HepG2 (cell line): ENCODE measurements around the gene AK3. TPM values are rescaled to one million over a fixed set of nuclear protein-coding genes. Genes with fewer than 3 reads are reported as not detected.

Source experiments
- DMAP1 ChIP-seq: IDR thresholded peaks from 2 replicates; pipeline ENCODE4 v1.6.1; 2016
- ELF4 ChIP-seq: sonication (generic); formaldehyde crosslinking; IDR thresholded peaks from 2 replicates; pipeline ENCODE4 v1.5.0; 2020; ENCODE audit warnings: missing genetic modification reagents, mild to moderate bottlenecking, moderate library complexity, borderline replicate concordance
- KLF16 ChIP-seq, 2 experiments: sonication (generic) in 1 of 2; formaldehyde crosslinking in 1 of 2; IDR thresholded peaks; 2 replicates each; pipeline versions ENCODE4 v1.6.1 to v1.8.0; 2016 to 2023; ENCODE audit warnings: missing genetic modification reagents in 2 of 2, missing compliant biosample characterization in 1 of 2
- MAZ ChIP-seq, 2 experiments: sonication (generic) in 1 of 2; formaldehyde crosslinking in 1 of 2; IDR thresholded peaks; 2 replicates each; pipeline versions ENCODE4 v1.5.0 to v1.6.1; 2012 to 2020; ENCODE audit warnings: low read depth in 2 of 2, mild to moderate bottlenecking in 2 of 2, borderline replicate concordance in 1 of 2, improper control_type of control experiment in 1 of 2, low read length in 1 of 2, missing genetic modification reagents in 1 of 2, moderate library complexity in 1 of 2
- RBM39 ChIP-seq: fragments of 200-400 bp; formaldehyde crosslinking; IDR thresholded peaks from one replicate; pipeline ENCODE4 v1.6.1; 2018; ENCODE audit warnings: antibody characterized with exemption, mild to moderate bottlenecking, low read depth, low read length; ENCODE audit not compliant: poor library complexity, severe bottlenecking
- ZFP1 ChIP-seq: IDR thresholded peaks from 2 replicates; pipeline ENCODE4 v1.6.1; 2016
- ZNF121 ChIP-seq: sonication (generic); formaldehyde crosslinking; IDR thresholded peaks from 2 replicates; pipeline ENCODE4 v1.5.0; 2020; ENCODE audit warnings: mild to moderate bottlenecking, missing genetic modification reagents
- ZNF3 ChIP-seq: IDR thresholded peaks from 2 replicates; pipeline ENCODE4 v1.7.0; 2017; ENCODE audit warnings: inconsistent platforms
- ZNF383 ChIP-seq: sonication (generic); formaldehyde crosslinking; IDR thresholded peaks from 2 replicates; pipeline ENCODE4 v1.4.0; 2020; ENCODE audit warnings: missing genetic modification reagents, mild to moderate bottlenecking, borderline replicate concordance
- ZNF446 ChIP-seq: sonication (generic); formaldehyde crosslinking; IDR thresholded peaks from 2 replicates; pipeline ENCODE4 v1.5.0; 2020; ENCODE audit warnings: mild to moderate bottlenecking, missing genetic modification reagents
- ZNF841 ChIP-seq: sonication (generic); formaldehyde crosslinking; IDR thresholded peaks from 2 replicates; pipeline ENCODE4 v1.8.1; 2023; ENCODE audit warnings: missing genetic modification reagents, borderline replicate concordance
- polyA plus RNA-seq, 8 experiments: library from polyadenylated mRNA; depleted of rRNA in 3 of 8; stranded (reverse) in 7 of 8; unstranded in 1 of 8; fragments of >200 nt; fragmentation: Illumina TruSeq in 4 of 8; extraction: Trizol in 4 of 8; gene quantifications; 2 replicates each; pipeline versions ENCODE4 v1.2.1 to v1.2.3, GENCODE V29; 2011 to 2016; ENCODE audit warnings: low read depth in 4 of 8, missing spikeins in 1 of 8, mixed read lengths in 1 of 8; ENCODE audit not compliant: insufficient read depth in 1 of 8
- total RNA-seq, 5 experiments: library from RNA; depleted of rRNA; stranded (reverse); fragments of >200 nt; fragmentation: Illumina TruSeq; extraction: Trizol; gene quantifications; 2 replicates each; pipeline ENCODE4 v1.2.3, GENCODE V29; 2016; ENCODE audit warnings: low read depth in 1 of 5
- TF ChIP-seq, protein P1 (sequence below): fragments of 450-650 bp; IDR thresholded peaks from 2 replicates; pipeline ENCODE4 v1.6.1; 2017
- TF ChIP-seq, protein P2 (sequence below): sonication (generic); formaldehyde crosslinking; IDR thresholded peaks from 2 replicates; pipeline ENCODE4 v1.5.0; 2020; ENCODE audit warnings: mild to moderate bottlenecking, missing genetic modification reagents
- TF ChIP-seq, protein P3 (sequence below): sonication (generic); formaldehyde crosslinking; IDR thresholded peaks from 2 replicates; pipeline ENCODE4 v1.4.0; 2020; ENCODE audit warnings: missing genetic modification reagents
- TF ChIP-seq, protein P4 (sequence below): IDR thresholded peaks from 2 replicates; pipeline ENCODE4 v1.6.1; 2016

Gene AK3
- total and polyA plus RNA-seq, 2 of the 13 experiments (the other 11 are each of a cell fraction or from before 2014, with no cell fraction given), result 76.8 to 109 TPM

DNA sequence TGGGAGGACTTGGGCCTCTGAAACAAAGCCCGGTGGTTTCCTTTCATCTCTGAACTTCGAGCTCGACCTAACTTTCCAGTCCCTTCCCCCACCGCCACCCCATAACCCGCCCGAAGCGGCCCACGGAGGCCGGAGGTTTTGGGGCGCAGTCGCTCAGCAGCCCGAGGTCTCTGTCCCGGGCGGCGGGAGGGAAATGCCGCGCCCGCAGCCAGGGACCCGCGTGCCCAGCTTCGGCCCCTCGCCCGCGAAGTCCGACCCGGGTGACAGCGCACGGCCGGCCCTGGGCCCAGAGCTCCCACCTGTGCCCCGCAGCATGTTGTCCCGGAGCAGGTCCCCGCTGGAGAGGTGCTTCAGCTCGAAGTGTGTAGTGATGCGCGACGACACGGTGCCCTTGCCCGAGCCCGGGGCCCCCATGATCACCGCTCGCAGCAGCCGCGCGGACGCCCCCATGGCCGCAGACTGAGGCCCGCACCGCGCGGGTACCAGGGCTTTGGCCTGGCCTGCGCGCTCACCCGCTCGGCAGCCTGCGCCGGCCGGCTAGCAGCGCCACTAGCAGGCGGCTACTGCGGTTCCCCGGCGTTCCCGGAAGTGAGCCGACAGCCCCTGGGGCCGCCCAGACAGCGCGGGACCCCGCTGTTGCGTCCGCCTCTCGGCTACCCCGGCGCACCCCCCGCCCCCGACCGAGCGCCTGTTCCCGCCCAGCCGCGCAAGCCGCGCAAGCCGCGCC is at the start of gene AK3 (continued):
- TF ChIP-seq, protein P1, sequence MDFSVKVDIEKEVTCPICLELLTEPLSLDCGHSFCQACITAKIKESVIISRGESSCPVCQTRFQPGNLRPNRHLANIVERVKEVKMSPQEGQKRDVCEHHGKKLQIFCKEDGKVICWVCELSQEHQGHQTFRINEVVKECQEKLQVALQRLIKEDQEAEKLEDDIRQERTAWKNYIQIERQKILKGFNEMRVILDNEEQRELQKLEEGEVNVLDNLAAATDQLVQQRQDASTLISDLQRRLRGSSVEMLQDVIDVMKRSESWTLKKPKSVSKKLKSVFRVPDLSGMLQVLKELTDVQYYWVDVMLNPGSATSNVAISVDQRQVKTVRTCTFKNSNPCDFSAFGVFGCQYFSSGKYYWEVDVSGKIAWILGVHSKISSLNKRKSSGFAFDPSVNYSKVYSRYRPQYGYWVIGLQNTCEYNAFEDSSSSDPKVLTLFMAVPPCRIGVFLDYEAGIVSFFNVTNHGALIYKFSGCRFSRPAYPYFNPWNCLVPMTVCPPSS, result no peak
- TF ChIP-seq DMAP1 (CRISPR knock-in tag) (peak; percentile 81), MAZ (IDR thresholded peaks at IDR 0.05; ENCODE audit: borderline replicate concordance, low read depth, low read length) (peak; percentile 80; the same call in 1 of the 2 replicates), MAZ (CRISPR knock-in tag; IDR thresholded peaks at IDR 0.05; ENCODE audit: low read depth) (peak; percentile 91), KLF16 (CRISPR knock-in tag; IDR thresholded peaks at IDR 0.05) (peak; percentile 54 to 74; a peak in 3 of 4 replicates), ZNF383 (CRISPR knock-in tag) (no peak), ELF4 (no peak; the same call in 1 of the 2 replicates), ZNF3 (peak; percentile 25; the same call in 1 of the 2 replicates), RBM39 (peak; percentile 96), ZNF841 (0 out of 2 replicates have a peak, but pooled peaks have one; percentile 68), ZNF121 (CRISPR knock-in tag) (no peak; the same call in 1 of the 2 replicates), ZNF446 (peak; percentile 70; the same call in 1 of the 2 replicates), ZFP1 (CRISPR knock-in tag) (no peak)
- TF ChIP-seq, protein P2, sequence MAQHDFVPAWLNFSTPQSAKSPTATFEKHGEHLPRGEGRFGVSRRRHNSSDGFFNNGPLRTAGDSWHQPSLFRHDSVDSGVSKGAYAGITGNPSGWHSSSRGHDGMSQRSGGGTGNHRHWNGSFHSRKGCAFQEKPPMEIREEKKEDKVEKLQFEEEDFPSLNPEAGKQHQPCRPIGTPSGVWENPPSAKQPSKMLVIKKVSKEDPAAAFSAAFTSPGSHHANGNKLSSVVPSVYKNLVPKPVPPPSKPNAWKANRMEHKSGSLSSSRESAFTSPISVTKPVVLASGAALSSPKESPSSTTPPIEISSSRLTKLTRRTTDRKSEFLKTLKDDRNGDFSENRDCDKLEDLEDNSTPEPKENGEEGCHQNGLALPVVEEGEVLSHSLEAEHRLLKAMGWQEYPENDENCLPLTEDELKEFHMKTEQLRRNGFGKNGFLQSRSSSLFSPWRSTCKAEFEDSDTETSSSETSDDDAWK, result no peak
- TF ChIP-seq, protein P3, sequence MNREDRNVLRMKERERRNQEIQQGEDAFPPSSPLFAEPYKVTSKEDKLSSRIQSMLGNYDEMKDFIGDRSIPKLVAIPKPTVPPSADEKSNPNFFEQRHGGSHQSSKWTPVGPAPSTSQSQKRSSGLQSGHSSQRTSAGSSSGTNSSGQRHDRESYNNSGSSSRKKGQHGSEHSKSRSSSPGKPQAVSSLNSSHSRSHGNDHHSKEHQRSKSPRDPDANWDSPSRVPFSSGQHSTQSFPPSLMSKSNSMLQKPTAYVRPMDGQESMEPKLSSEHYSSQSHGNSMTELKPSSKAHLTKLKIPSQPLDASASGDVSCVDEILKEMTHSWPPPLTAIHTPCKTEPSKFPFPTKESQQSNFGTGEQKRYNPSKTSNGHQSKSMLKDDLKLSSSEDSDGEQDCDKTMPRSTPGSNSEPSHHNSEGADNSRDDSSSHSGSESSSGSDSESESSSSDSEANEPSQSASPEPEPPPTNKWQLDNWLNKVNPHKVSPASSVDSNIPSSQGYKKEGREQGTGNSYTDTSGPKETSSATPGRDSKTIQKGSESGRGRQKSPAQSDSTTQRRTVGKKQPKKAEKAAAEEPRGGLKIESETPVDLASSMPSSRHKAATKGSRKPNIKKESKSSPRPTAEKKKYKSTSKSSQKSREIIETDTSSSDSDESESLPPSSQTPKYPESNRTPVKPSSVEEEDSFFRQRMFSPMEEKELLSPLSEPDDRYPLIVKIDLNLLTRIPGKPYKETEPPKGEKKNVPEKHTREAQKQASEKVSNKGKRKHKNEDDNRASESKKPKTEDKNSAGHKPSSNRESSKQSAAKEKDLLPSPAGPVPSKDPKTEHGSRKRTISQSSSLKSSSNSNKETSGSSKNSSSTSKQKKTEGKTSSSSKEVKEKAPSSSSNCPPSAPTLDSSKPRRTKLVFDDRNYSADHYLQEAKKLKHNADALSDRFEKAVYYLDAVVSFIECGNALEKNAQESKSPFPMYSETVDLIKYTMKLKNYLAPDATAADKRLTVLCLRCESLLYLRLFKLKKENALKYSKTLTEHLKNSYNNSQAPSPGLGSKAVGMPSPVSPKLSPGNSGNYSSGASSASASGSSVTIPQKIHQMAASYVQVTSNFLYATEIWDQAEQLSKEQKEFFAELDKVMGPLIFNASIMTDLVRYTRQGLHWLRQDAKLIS (CRISPR knock-in tag), result no peak
- TF ChIP-seq, protein P4, sequence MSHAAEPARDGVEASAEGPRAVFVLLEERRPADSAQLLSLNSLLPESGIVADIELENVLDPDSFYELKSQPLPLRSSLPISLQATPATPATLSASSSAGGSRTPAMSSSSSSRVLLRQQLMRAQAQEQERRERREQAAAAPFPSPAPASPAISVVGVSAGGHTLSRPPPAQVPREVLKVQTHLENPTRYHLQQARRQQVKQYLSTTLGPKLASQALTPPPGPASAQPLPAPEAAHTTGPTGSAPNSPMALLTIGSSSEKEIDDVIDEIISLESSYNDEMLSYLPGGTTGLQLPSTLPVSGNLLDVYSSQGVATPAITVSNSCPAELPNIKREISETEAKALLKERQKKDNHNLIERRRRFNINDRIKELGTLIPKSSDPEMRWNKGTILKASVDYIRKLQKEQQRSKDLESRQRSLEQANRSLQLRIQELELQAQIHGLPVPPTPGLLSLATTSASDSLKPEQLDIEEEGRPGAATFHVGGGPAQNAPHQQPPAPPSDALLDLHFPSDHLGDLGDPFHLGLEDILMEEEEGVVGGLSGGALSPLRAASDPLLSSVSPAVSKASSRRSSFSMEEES (CRISPR knock-in tag), result 0 out of 2 replicates have a peak, but pooled peaks have one; percentile 10
